Prostate gland (tissue), 2 donors: ENCODE data around the gene MYLK2.

Source experiments
- CTCF ChIP-seq, 4 experiments: fragments of 200-600 bp in 2 of 4; fragments of 450-650 bp in 2 of 4; sonication (generic) in 2 of 4; IDR thresholded peaks; 1 replicate in 3 of 4; 2 replicates in 1 of 4; pipeline ENCODE4 v1.5.1; 2016 to 2019; ENCODE audit warnings: antibody characterized with exemption in 4 of 4, mild to moderate bottlenecking in 2 of 4, moderate library complexity in 2 of 4
- POLR2A ChIP-seq: fragments of 450-650 bp; IDR thresholded peaks from one replicate; pipeline ENCODE4 v1.6.1; 2016; ENCODE audit warnings: antibody characterized with exemption, mild to moderate bottlenecking
- POLR2AphosphoS5 ChIP-seq: sonication (generic); formaldehyde crosslinking; IDR thresholded peaks from one replicate; pipeline ENCODE4 v1.6.1; 2017; ENCODE audit warnings: antibody characterized with exemption

- no peak for TF ChIP-seq CTCF (IDR thresholded peaks at IDR 0.05)
- TF ChIP-seq POLR2A: no peak
- TF ChIP-seq POLR2AphosphoS5: no peak
Measured at GRCh38 chr20:31809661-31810060, 9.5 kb upstream of the MYLK2 start.
